Endothelial cell of umbilical vein (primary cell): Measurements from ENCODE around the gene ZNF334. TPM values are rescaled to one million over a fixed set of nuclear protein-coding genes. Genes with fewer than 3 reads are reported as not detected.

ENCODE experiments used
- BruUV-seq: library from RNA; stranded (reverse); fragments of 400-500 nt; replicated peaks from 2 replicates; lab custom pipeline; 2021; lab: Mats Ljungman, UMichigan
- CTCF ChIA-PET: fragments of 300-600, 350-600 bp; sonication (Branson Sonifier 250); formaldehyde crosslinking; loops from one replicate; lab custom pipeline; 2021; ENCODE audit warnings: antibody characterized with exemption, inconsistent platforms; lab: Charles Lee
- POLR2A ChIA-PET: fragments of 300-600, 350-600 bp; sonication (Branson Sonifier 250); formaldehyde crosslinking; loops from one replicate; lab custom pipeline; 2021; ENCODE audit warnings: antibody characterized with exemption, inconsistent platforms; lab: Charles Lee
- DNase-seq: peaks from one replicate; pipeline ENCODE4 v3.0.0-alpha.2; 2011; ENCODE audit warnings: low read depth, low spot score
- FAIRE-seq: peaks from 2 replicates; lab custom pipeline; 2011; peaks lifted over from hg19 to GRCh38; lab: Jason Lieb, UNC
- H2AFZ ChIP-seq: 2 replicates; pipeline ENCODE4 v1.6.0; 2012; ENCODE audit warnings: low read depth, low read length, control low read depth, inconsistent platforms
- H3K27ac ChIP-seq: 2 replicates; pipeline ENCODE4 v1.5.1; 2011; ENCODE audit warnings: low read depth, mild to moderate bottlenecking, control low read depth, low read length, moderate library complexity; ENCODE audit not compliant: insufficient read depth
- H3K27me3 ChIP-seq, 2 experiments: 2 replicates each; pipeline versions ENCODE4 v1.6.0 to v1.6.1; 2011; ENCODE audit warnings: low read length in 2 of 2, mixed read lengths in 1 of 2; ENCODE audit not compliant: control insufficient read depth in 2 of 2, insufficient read depth in 2 of 2
- H3K36me3 ChIP-seq, 2 experiments: 2 replicates in 1 of 2; 3 replicates in 1 of 2; pipeline ENCODE4 v1.5.1; 2011; ENCODE audit warnings: low read length in 2 of 2, mild to moderate bottlenecking in 1 of 2, moderate library complexity in 1 of 2; ENCODE audit not compliant: control insufficient read depth in 2 of 2, insufficient read depth in 2 of 2; ENCODE audit errors: extremely low read depth in 1 of 2
- H3K4me1 ChIP-seq: 3 replicates; pipeline ENCODE4 v1.5.1; 2011; ENCODE audit warnings: mild to moderate bottlenecking, low read length; ENCODE audit not compliant: control insufficient read depth, insufficient read depth; ENCODE audit errors: extremely low read depth
- H3K4me2 ChIP-seq: 2 replicates; pipeline ENCODE4 v1.6.1; 2011; ENCODE audit warnings: low read length, control low read depth, mixed read lengths; ENCODE audit not compliant: insufficient read depth
- H3K4me3 ChIP-seq, 3 experiments: fragments of 200-600 bp in 1 of 3; sonication (generic), shearing (Covaris generic) in 1 of 3; replicated peaks in 1 of 3; 2 replicates each; pipeline ENCODE4 v1.5.1; 2011 to 2016; ENCODE audit warnings: control low read depth in 3 of 3, low read length in 3 of 3, mild to moderate bottlenecking in 2 of 3, inconsistent platforms in 1 of 3, low read depth in 1 of 3, moderate library complexity in 1 of 3; ENCODE audit not compliant: insufficient read depth in 1 of 3
- H3K79me2 ChIP-seq: 2 replicates; pipeline ENCODE4 v1.6.0; 2012; ENCODE audit warnings: low read length, inconsistent platforms; ENCODE audit not compliant: control insufficient read depth, insufficient read depth
- H3K9ac ChIP-seq: replicated peaks from 2 replicates; pipeline ENCODE3; 2011; ENCODE audit warnings: low read length, control low read depth; ENCODE audit not compliant: insufficient read depth; ENCODE audit errors: extremely low read depth
- H3K9me1 ChIP-seq: replicated peaks from 3 replicates; pipeline ENCODE4 v1.6.0; 2011; ENCODE audit warnings: mild to moderate bottlenecking, low read length; ENCODE audit not compliant: control insufficient read depth, insufficient read depth; ENCODE audit errors: extremely low read depth
- H3K9me3 ChIP-seq: replicated peaks from 2 replicates; pipeline ENCODE4 v1.5.1; 2012; ENCODE audit warnings: low read length, inconsistent platforms; ENCODE audit not compliant: control insufficient read depth, insufficient read depth
- H4K20me1 ChIP-seq: replicated peaks from 2 replicates; pipeline ENCODE3; 2011; ENCODE audit warnings: mild to moderate bottlenecking, low read length; ENCODE audit not compliant: control insufficient read depth, insufficient read depth; ENCODE audit errors: extremely low read depth
- EZH2 ChIP-seq: IDR thresholded peaks from 2 replicates; pipeline ENCODE4 v1.6.1; 2012; ENCODE audit warnings: borderline replicate concordance, low read depth, mild to moderate bottlenecking, moderate library complexity, low read length, inconsistent platforms; ENCODE audit not compliant: severe bottlenecking
- FOS ChIP-seq: IDR thresholded peaks from 2 replicates; pipeline ENCODE4 v1.6.1; 2011; ENCODE audit warnings: mild to moderate bottlenecking, low read length, moderate library complexity, borderline replicate concordance; ENCODE audit not compliant: insufficient read depth
- GATA2 ChIP-seq: IDR thresholded peaks from 2 replicates; pipeline ENCODE4 v1.7.0; 2011; ENCODE audit warnings: low read depth, mild to moderate bottlenecking, moderate library complexity, mixed read lengths, low read length; ENCODE audit not compliant: insufficient read length, insufficient read depth
- JUN ChIP-seq: IDR thresholded peaks from 2 replicates; pipeline ENCODE4 v1.6.1; 2011; ENCODE audit warnings: borderline replicate concordance, low read depth; ENCODE audit not compliant: insufficient read length, insufficient read depth
- MYC ChIP-seq: IDR thresholded peaks from one replicate; pipeline ENCODE4 v1.6.1; 2011; ENCODE audit warnings: mild to moderate bottlenecking, low read depth, low read length
- POLR2A ChIP-seq: IDR thresholded peaks from 2 replicates; pipeline ENCODE4 v1.6.1; 2012; ENCODE audit warnings: low read depth, mild to moderate bottlenecking, control low read depth, low read length
- POLR2AphosphoS5 ChIP-seq: IDR thresholded peaks from 2 replicates; pipeline ENCODE4 v1.6.1; 2012; ENCODE audit warnings: low read depth, mild to moderate bottlenecking, control low read depth, low read length, moderate library complexity; ENCODE audit not compliant: insufficient read depth
- dilution Hi-C: fragments of 300-500 bp; cut with MboI; formaldehyde crosslinking; loops from one replicate; pipeline ENCODE4 v1.15.0; 2019; ENCODE audit warnings: low sequenced_read_pairs; ENCODE audit not compliant: extremely low pct_ligation_motif_present
- intact Hi-C: fragments of 100-400 bp; cut with micrococcal nuclease; formaldehyde crosslinking; loops from one replicate; pipeline ENCODE4 v1.10.0; 2022
- polyA plus RNA-seq, 4 experiments: library from polyadenylated mRNA; depleted of rRNA in 3 of 4; stranded (reverse) in 3 of 4; unstranded in 1 of 4; fragments of >200 nt; gene quantifications; 2 replicates each; pipeline versions ENCODE4 v1.2.1 to v1.2.3, GENCODE V29; 2011 to 2012; ENCODE audit warnings: missing spikeins in 1 of 4
- total RNA-seq: library from RNA; stranded (reverse); gene quantifications from 2 replicates; pipeline ENCODE4 v1.2.3, GENCODE V29; 2021
- TF ChIP-seq, protein P1 (sequence below), 2 donors: IDR thresholded peaks; 1 replicate in 1 of 2; 2 replicates in 1 of 2; pipeline ENCODE4 v1.5.1; 2011; ENCODE audit warnings: low read length in 2 of 2, mild to moderate bottlenecking in 2 of 2, moderate library complexity in 2 of 2, control low read depth in 1 of 2, inconsistent platforms in 1 of 2, low read depth in 1 of 2; ENCODE audit not compliant: insufficient read depth in 1 of 2; ENCODE audit errors: extremely low read depth in 1 of 2
- TF ChIP-seq, protein P2 (sequence below): IDR thresholded peaks from 2 replicates; pipeline ENCODE4 v1.6.1; 2011; ENCODE audit not compliant: insufficient read depth, insufficient read length

ZNF334 gene
- total and polyA plus RNA-seq, 2 donors (not counting 3 experiments of a cell fraction or from before 2014, with no cell fraction given), result 0.08 to 1.6 TPM

DNA sequence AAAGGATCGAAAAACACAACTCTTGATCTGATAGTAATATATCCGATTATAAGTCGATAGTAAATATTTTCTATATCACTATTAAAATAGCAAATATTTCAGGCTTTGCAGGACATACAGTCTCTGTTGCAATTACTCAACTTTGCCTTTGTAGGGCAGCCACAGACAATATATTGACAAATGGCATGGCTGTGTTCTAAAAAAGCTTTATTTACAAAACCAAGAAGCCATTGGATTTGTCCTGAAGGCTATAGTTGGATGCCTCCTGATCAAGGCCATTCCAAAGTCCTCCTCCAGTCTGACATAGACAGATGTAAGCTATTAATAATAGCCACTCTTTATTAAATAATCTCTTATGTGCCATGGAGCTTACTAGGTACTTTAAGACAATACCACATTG lies 31.2 kb upstream of the ZNF334 start:
- Histone ChIP-seq H3K4me2 (no peak overlapping the region), H3K4me3 (no peak overlapping the region)
- CTCF ChIA-PET, result interaction anchor here (0.7 to 1.8 kb wide), 13 partner anchors 12 to 212 kb away, joined by 3 to 29 read pairs (median 5); partner anchors contain the start of gene TP53RK

DNA sequence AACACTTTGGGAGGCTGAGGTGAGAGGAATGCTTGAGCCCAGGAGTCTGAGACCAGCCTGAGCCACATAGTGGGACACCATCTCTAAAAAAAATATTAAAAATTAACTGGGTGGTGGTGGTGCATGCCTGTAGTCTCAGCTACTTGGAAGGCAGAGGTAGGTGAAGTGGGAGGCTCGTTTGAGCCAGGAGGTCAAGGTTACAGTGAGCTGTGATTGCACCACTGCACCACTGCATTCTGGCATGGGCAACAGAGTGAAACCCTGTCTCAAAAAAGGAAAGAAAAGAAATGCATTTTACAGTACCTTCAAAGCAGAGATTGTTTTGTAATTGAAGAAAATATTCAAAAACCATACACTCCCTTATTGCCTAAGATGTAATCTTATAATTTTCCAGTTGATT lies 30.6 kb upstream of the ZNF334 start:
- no peak for DNase-seq
- no peak overlapping the region for H3K4me3 ChIP-seq
- H3K36me3 ChIP-seq, result no peaks in the 10 kb centered on the region
- dilution Hi-C loops, result no loop called here
- no peak for FAIRE-seq
- H3K9me1 ChIP-seq, result no peaks in the 10 kb centered on the region
- no peaks in the 10 kb centered on the region for H3K9me3 ChIP-seq
- no peaks in the 10 kb centered on the region for H3K4me1 ChIP-seq
- TF ChIP-seq, protein P1, sequence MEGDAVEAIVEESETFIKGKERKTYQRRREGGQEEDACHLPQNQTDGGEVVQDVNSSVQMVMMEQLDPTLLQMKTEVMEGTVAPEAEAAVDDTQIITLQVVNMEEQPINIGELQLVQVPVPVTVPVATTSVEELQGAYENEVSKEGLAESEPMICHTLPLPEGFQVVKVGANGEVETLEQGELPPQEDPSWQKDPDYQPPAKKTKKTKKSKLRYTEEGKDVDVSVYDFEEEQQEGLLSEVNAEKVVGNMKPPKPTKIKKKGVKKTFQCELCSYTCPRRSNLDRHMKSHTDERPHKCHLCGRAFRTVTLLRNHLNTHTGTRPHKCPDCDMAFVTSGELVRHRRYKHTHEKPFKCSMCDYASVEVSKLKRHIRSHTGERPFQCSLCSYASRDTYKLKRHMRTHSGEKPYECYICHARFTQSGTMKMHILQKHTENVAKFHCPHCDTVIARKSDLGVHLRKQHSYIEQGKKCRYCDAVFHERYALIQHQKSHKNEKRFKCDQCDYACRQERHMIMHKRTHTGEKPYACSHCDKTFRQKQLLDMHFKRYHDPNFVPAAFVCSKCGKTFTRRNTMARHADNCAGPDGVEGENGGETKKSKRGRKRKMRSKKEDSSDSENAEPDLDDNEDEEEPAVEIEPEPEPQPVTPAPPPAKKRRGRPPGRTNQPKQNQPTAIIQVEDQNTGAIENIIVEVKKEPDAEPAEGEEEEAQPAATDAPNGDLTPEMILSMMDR (IDR thresholded peaks at IDR 0.05; ENCODE audit: extremely low read depth in 1 of 2, insufficient read depth in 1 of 2, low read depth in 1 of 2, low read length in 2 of 2), result no peak
- TF ChIP-seq, protein P2, sequence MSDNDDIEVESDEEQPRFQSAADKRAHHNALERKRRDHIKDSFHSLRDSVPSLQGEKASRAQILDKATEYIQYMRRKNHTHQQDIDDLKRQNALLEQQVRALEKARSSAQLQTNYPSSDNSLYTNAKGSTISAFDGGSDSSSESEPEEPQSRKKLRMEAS, result no peak
- no peak for TF ChIP-seq POLR2A
- no peak for TF ChIP-seq MYC
- TF ChIP-seq GATA2, result no peak
- no peak for TF ChIP-seq JUN
- TF ChIP-seq EZH2, result no peak
- no peak for TF ChIP-seq FOS
- TF ChIP-seq POLR2AphosphoS5, result no peak
- H3K9ac ChIP-seq, result no peak overlapping the region
- H2AFZ ChIP-seq, result no peak overlapping the region
- ChIA-PET POLR2A (interaction anchor here (0.9 kb wide), 1 partner anchor 14 kb away, joined by 3 read pairs; no protein-coding TSS in a partner anchor), CTCF (interaction anchor here (0.7 to 1.8 kb wide), 10 partner anchors 13 to 209 kb away, joined by 3 to 29 read pairs (median 5); partner anchors contain the start of gene TP53RK)
- no peaks in the 10 kb centered on the region for H3K27me3 ChIP-seq
- no peaks in the 10 kb centered on the region for H4K20me1 ChIP-seq
- BruUV-seq, result no TSS peak
- no peak overlapping the region for H3K4me2 ChIP-seq
- intact Hi-C loops, result loop anchor here (1.0 kb wide), 1 partner anchor 137 kb away; no protein-coding TSS in a partner anchor
- no peaks in the 10 kb centered on the region for H3K79me2 ChIP-seq
- H3K27ac ChIP-seq, result no peak overlapping the region

More for the DNA sequence above, 31.2 kb upstream of the ZNF334 start:
- FAIRE-seq (no peak), DNase-seq (no peak)
- H3K9ac ChIP-seq, result no peak overlapping the region
- dilution Hi-C loops, result no loop called here
- no peaks in the 10 kb centered on the region for H3K9me3 ChIP-seq
- POLR2A ChIA-PET, result interaction anchor here (0.9 kb wide), 1 partner anchor 14 kb away, joined by 3 read pairs; no protein-coding TSS in a partner anchor
- no peaks in the 10 kb centered on the region for H3K79me2 ChIP-seq
- BruUV-seq, result no TSS peak
- H3K27ac ChIP-seq, result no peak overlapping the region
- no peaks in the 10 kb centered on the region for H3K4me1 ChIP-seq
- no peaks in the 10 kb centered on the region for H3K36me3 ChIP-seq
- H2AFZ ChIP-seq, result no peak overlapping the region
- no peaks in the 10 kb centered on the region for H4K20me1 ChIP-seq
- intact Hi-C loops, result loop anchor here (1.0 kb wide), 1 partner anchor 137 kb away; no protein-coding TSS in a partner anchor
- TF ChIP-seq JUN, result no peak
- TF ChIP-seq, protein P1 (IDR thresholded peaks at IDR 0.05; ENCODE audit: extremely low read depth in 1 of 2, insufficient read depth in 1 of 2, low read depth in 1 of 2, low read length in 2 of 2), result no peak
- H3K27me3 ChIP-seq, result no peaks in the 10 kb centered on the region
- no peaks in the 10 kb centered on the region for H3K9me1 ChIP-seq
